Tibial artery (tissue), 4 donors: ENCODE data around the gene SEPTIN8.
A peak's percentile ranks its signal among the peaks of the same experiment; 100 is the strongest.

ENCODE experiments used
- DNase-seq, 2 donors: peaks; one replicate each; pipeline ENCODE4 v3.0.0-alpha.2; 2019
- H3K27ac ChIP-seq, 2 donors: fragments of 200-600 bp; sonication (generic) in 1 of 2; 1 replicate in 1 of 2; 2 replicates in 1 of 2; pipeline ENCODE4 v1.5.1; 2018 to 2019; ENCODE audit warnings: mild to moderate bottlenecking in 1 of 2
- H3K27me3 ChIP-seq, 2 donors: fragments of 200-600 bp; sonication (generic) in 1 of 2; one replicate each; pipeline versions ENCODE4 v1.5.1 to v1.6.0; 2016 to 2019
- H3K36me3 ChIP-seq, 3 donors: fragments of 200-600 bp; sonication (generic) in 2 of 3; one replicate each; pipeline ENCODE4 v1.5.1; 2016 to 2019; ENCODE audit warnings: mild to moderate bottlenecking in 2 of 3
- H3K4me1 ChIP-seq, 4 donors: fragments of 200-600 bp; sonication (generic) in 2 of 4; 1 replicate in 3 of 4; 2 replicates in 1 of 4; pipeline ENCODE4 v1.5.1; 2016 to 2019
- H3K4me3 ChIP-seq, 2 donors: fragments of 200-600 bp; sonication (generic) in 1 of 2; 1 replicate in 1 of 2; 2 replicates in 1 of 2; pipeline ENCODE4 v1.5.1; 2018 to 2019; ENCODE audit warnings: mild to moderate bottlenecking in 2 of 2
- H3K9me3 ChIP-seq, 3 donors: fragments of 200-600 bp; sonication (generic) in 1 of 3; one replicate each; pipeline ENCODE4 v1.5.1; 2016 to 2019
- CTCF ChIP-seq, 2 experiments: fragments of 200-600 bp in 1 of 2; fragments of 450-650 bp in 1 of 2; IDR thresholded peaks; one replicate each; pipeline ENCODE4 v1.5.1; 2017 to 2019; ENCODE audit warnings: antibody characterized with exemption in 2 of 2, mild to moderate bottlenecking in 1 of 2, moderate library complexity in 1 of 2
- intact Hi-C: fragments of 100-400 bp; cut with DNase I; formaldehyde crosslinking; loops from one replicate; pipeline ENCODE4 v1.15.0; 2023; ENCODE audit warnings: low total_unique reads

SEPTIN8 gene

GRCh38 chr5:132749506-132749905 is 27.5 kb downstream of the SEPTIN8 start:
- DNase-seq: no peak

GRCh38 chr5:132748522-132749000 is 28.5 kb downstream of the SEPTIN8 start:
- intact Hi-C loops: no loop called here
- H3K36me3 ChIP-seq: no peaks in the 10 kb centered on the region
- H3K27me3 ChIP-seq: peaks cover 0 to 29% of the 10 kb centered on the region in 2 donors
- H3K9me3 ChIP-seq: no peaks in the 10 kb centered on the region
- DNase-seq: no peak
- TF ChIP-seq CTCF (IDR thresholded peaks at IDR 0.05): no peak
- H3K4me3 ChIP-seq: no peak overlapping the region
- H3K4me1 ChIP-seq: peaks cover 0 to 17% (median 9%) of the 10 kb centered on the region in 4 donors
- no peak overlapping the region for H3K27ac ChIP-seq

More at GRCh38 chr5:132749506-132749905, 27.5 kb downstream of the SEPTIN8 start:
- no peak for TF ChIP-seq CTCF (IDR thresholded peaks at IDR 0.05)
- no peak overlapping the region for H3K4me3 ChIP-seq
- H3K4me1 ChIP-seq: peaks cover 0 to 17% (median 9%) of the 10 kb centered on the region in 4 donors
- H3K9me3 ChIP-seq: no peaks in the 10 kb centered on the region
- H3K36me3 ChIP-seq: no peaks in the 10 kb centered on the region
- intact Hi-C loops: no loop called here
- no peak overlapping the region for H3K27ac ChIP-seq
- H3K27me3 ChIP-seq: peaks cover 0 to 29% of the 10 kb centered on the region in 2 donors

- no peaks in the 10 kb centered on the region for H3K36me3 ChIP-seq
- intact Hi-C loops: no loop called here
- peaks cover 0 to 17% (median 9%) of the 10 kb centered on the region in 4 donors for H3K4me1 ChIP-seq
- no peak for TF ChIP-seq CTCF (IDR thresholded peaks at IDR 0.05)
- H3K27ac ChIP-seq: no peak overlapping the region
- no peaks in the 10 kb centered on the region for H3K9me3 ChIP-seq
- peak overlapping the region; percentile 43 to 49 for H3K4me3 ChIP-seq
- DNase-seq: no peak
- H3K27me3 ChIP-seq: peaks cover 0 to 35% of the 10 kb centered on the region in 2 donors
These were observed 29.2 kb downstream of the SEPTIN8 start for GRCh38 chr5:132747616-132748440.

GRCh38 chr5:132746954-132747615 is 30.0 kb downstream of the SEPTIN8 start, which contains the start of gene CCNI2:
CCNI2 (plus strand) TSS chr5:132747426; CDS start chr5:132747496, 70 bp downstream.
- H3K4me3 ChIP-seq: peak within 1 kb of the TSS; percentile 43 to 49
- TF ChIP-seq CTCF (IDR thresholded peaks at IDR 0.05): peak in 1 of 2 experiments; percentile 17
- H3K4me1 ChIP-seq: peaks cover 0 to 15% (median 9%) of the 10 kb centered on the region in 4 donors
- DNase-seq: no peak
- no peaks in the 10 kb centered on the region for H3K9me3 ChIP-seq
- H3K27ac ChIP-seq: no peak within 1 kb of the TSS
- H3K27me3 ChIP-seq: peaks cover 0 to 42% of the 10 kb centered on the region in 2 donors
- intact Hi-C loops: no loop called here
- no peaks in the 10 kb centered on the region for H3K36me3 ChIP-seq

GRCh38 chr5:132746592-132746953 is 30.5 kb downstream of the SEPTIN8 start:
- H3K4me3 ChIP-seq: peak overlapping the region in 1 of 2 donors; percentile 49
- TF ChIP-seq CTCF (IDR thresholded peaks at IDR 0.05): no peak
- intact Hi-C loops: no loop called here
- no peak overlapping the region for H3K27ac ChIP-seq
- H3K9me3 ChIP-seq: no peaks in the 10 kb centered on the region
- no peak for DNase-seq
- H3K4me1 ChIP-seq: peaks cover 0 to 12% (median 9%) of the 10 kb centered on the region in 4 donors
- H3K36me3 ChIP-seq: no peaks in the 10 kb centered on the region
- H3K27me3 ChIP-seq: peaks cover 0 to 43% of the 10 kb centered on the region in 2 donors
